DOHH2 (cell line): Measurements from ENCODE around the gene GFRA1.

ENCODE experiments used
- H3F3A ChIP-seq: fragments of 200-600 bp; sonication (generic), shearing (Covaris generic); 2 replicates; pipeline ENCODE4 v1.6.0; 2016; ENCODE audit warnings: antibody characterized with exemption, mild to moderate bottlenecking; ENCODE audit not compliant: control insufficient read depth, insufficient read depth
- H3K27ac ChIP-seq: fragments of 200-600 bp; sonication (generic); 2 replicates; pipeline ENCODE4 v1.5.1; 2014; ENCODE audit warnings: low read depth, mild to moderate bottlenecking, low read length, moderate library complexity
- H3K27me3 ChIP-seq: fragments of 200-600 bp; sonication (generic); 2 replicates; pipeline ENCODE4 v1.6.1; 2014; ENCODE audit warnings: mild to moderate bottlenecking, low read length, mixed read lengths; ENCODE audit not compliant: control insufficient read depth
- H3K36me3 ChIP-seq: fragments of 200-600 bp; sonication (generic); 2 replicates; pipeline ENCODE4 v1.6.1; 2014; ENCODE audit warnings: mild to moderate bottlenecking, low read length, moderate library complexity, mixed read lengths; ENCODE audit not compliant: control insufficient read depth
- H3K4me1 ChIP-seq: fragments of 200-600 bp; sonication (generic); 2 replicates; pipeline ENCODE4 v1.6.1; 2014; ENCODE audit warnings: mild to moderate bottlenecking, low read length, mixed read lengths; ENCODE audit not compliant: control insufficient read depth
- H3K4me2 ChIP-seq: fragments of 200-600 bp; sonication (generic); 2 replicates; pipeline ENCODE4 v1.6.0; 2014; ENCODE audit warnings: mild to moderate bottlenecking, low read length, moderate library complexity
- H3K4me3 ChIP-seq: fragments of 200-600 bp; sonication (generic); 2 replicates; pipeline ENCODE4 v1.5.1; 2014; ENCODE audit warnings: mild to moderate bottlenecking, low read length, mixed read lengths
- H3K79me2 ChIP-seq: fragments of 200-600 bp; sonication (generic); 2 replicates; pipeline ENCODE4 v1.6.1; 2014; ENCODE audit warnings: mild to moderate bottlenecking, low read length, mixed read lengths; ENCODE audit not compliant: control insufficient read depth
- H3K9me2 ChIP-seq: fragments of 200-600 bp; sonication (generic); replicated peaks from 2 replicates; pipeline ENCODE4 v1.6.1; 2014; ENCODE audit warnings: mild to moderate bottlenecking, low read length, mixed read lengths; ENCODE audit not compliant: control insufficient read depth
- H3K9me3 ChIP-seq: fragments of 200-600 bp; sonication (generic); 2 replicates; pipeline ENCODE4 v1.6.1; 2014; ENCODE audit warnings: antibody characterized with exemption, low read length, mixed read lengths; ENCODE audit not compliant: control insufficient read depth, insufficient read depth
- H4K20me1 ChIP-seq: fragments of 200-600 bp; sonication (generic); 2 replicates; pipeline ENCODE4 v1.6.0; 2014; ENCODE audit warnings: low read depth, mild to moderate bottlenecking, antibody characterized with exemption, low read length, moderate library complexity; ENCODE audit not compliant: control insufficient read depth, insufficient read depth
- CTCF ChIP-seq: fragments of 200-600 bp; sonication (generic); IDR thresholded peaks from one replicate; pipeline ENCODE4 v1.5.1; 2014; ENCODE audit warnings: antibody characterized with exemption, mild to moderate bottlenecking, low read depth, low read length; ENCODE audit not compliant: poor library complexity, severe bottlenecking
- EZH2phosphoT487 ChIP-seq: fragments of 200-600 bp; sonication (generic); IDR thresholded peaks from 2 replicates; pipeline ENCODE4 v1.6.1; 2017; ENCODE audit warnings: borderline replicate concordance, mild to moderate bottlenecking, antibody characterized with exemption, low read length, moderate library complexity, mixed read lengths

Gene GFRA1

DNA sequence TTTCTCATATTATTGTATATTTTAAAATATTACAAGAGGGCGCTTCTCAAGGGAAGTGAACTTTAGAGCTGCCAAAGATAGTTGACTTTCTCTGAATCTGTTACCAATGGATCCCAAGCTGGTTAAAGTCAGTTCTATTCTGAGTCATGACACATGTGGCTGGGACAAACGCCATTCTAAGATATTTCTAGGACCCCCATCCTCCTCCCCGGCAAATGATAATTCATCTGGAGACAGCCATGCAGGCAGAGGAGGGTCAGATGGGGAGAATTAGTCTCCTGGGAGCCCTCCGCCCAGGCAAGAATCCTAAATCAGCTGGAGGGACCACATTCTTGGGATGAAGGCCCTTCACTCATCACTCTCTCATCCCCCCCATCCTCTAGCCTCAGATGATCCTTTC is 187.7 kb downstream of the GFRA1 start:
- H3K36me3 ChIP-seq: no peaks in the 10 kb centered on the region
- H3F3A ChIP-seq: no peaks in the 10 kb centered on the region
- H3K9me3 ChIP-seq: no peaks in the 10 kb centered on the region; the same call in 1 of the 2 replicates
- H4K20me1 ChIP-seq: no peaks in the 10 kb centered on the region
- H3K4me2 ChIP-seq: no peak overlapping the region
- no peak overlapping the region for H3K4me3 ChIP-seq
- TF ChIP-seq EZH2phosphoT487: no peak
- no peak for TF ChIP-seq CTCF
- H3K79me2 ChIP-seq: no peaks in the 10 kb centered on the region
- no peak overlapping the region for H3K27ac ChIP-seq
- no peaks in the 10 kb centered on the region for H3K9me2 ChIP-seq
- H3K4me1 ChIP-seq: no peaks in the 10 kb centered on the region
- no peaks in the 10 kb centered on the region for H3K27me3 ChIP-seq

- no peaks in the 10 kb centered on the region for H3F3A ChIP-seq
- H3K27me3 ChIP-seq: no peaks in the 10 kb centered on the region
- no peak overlapping the region for H3K27ac ChIP-seq
- no peak overlapping the region for H3K4me3 ChIP-seq
- TF ChIP-seq EZH2phosphoT487 (no peak), CTCF (no peak)
- H4K20me1 ChIP-seq: no peaks in the 10 kb centered on the region
- H3K4me1 ChIP-seq: no peaks in the 10 kb centered on the region
- H3K36me3 ChIP-seq: no peaks in the 10 kb centered on the region
- no peaks in the 10 kb centered on the region; the same call in 1 of the 2 replicates for H3K9me3 ChIP-seq
- H3K9me2 ChIP-seq: no peaks in the 10 kb centered on the region
- H3K4me2 ChIP-seq: no peak overlapping the region
- no peaks in the 10 kb centered on the region for H3K79me2 ChIP-seq
These were observed 188.8 kb downstream of the GFRA1 start for GRCh38 chr10:116084161-116084560.

- Histone ChIP-seq H3K36me3 (no peaks in the 10 kb centered on the region), H4K20me1 (no peaks in the 10 kb centered on the region), H3K27me3 (no peaks in the 10 kb centered on the region), H3K27ac (no peak overlapping the region), H3K79me2 (no peaks in the 10 kb centered on the region), H3K4me2 (no peak overlapping the region), H3K4me1 (no peaks in the 10 kb centered on the region), H3K9me3 (no peaks in the 10 kb centered on the region; the same call in 1 of the 2 replicates), H3K4me3 (no peak overlapping the region), H3F3A (no peaks in the 10 kb centered on the region), H3K9me2 (no peaks in the 10 kb centered on the region)
- TF ChIP-seq EZH2phosphoT487: no peak
- TF ChIP-seq CTCF: no peak
These were observed 189.7 kb downstream of the GFRA1 start for GRCh38 chr10:116083226-116083762.

DNA sequence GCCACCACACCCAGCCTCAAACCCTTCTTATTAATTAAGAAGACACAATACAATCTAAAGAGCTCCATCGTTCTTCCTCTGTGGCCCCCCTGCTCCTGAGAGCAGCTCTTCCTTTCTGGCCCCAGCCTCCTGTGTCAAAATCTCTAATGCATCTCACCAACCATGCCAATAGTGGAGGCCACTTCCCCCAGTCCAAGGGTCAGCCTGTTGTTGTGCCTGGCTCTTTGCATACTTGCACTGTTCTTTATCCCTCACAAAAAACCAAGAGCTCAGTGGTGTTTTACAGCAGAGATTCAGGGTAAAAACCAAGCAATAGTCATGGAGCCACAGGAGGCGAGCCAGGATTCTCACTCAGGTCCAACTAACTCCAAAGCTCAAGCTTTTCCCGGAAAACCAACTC is 190.2 kb downstream of the GFRA1 start:
- H3K27me3 ChIP-seq: no peaks in the 10 kb centered on the region
- H3K4me1 ChIP-seq: no peaks in the 10 kb centered on the region
- TF ChIP-seq CTCF: no peak
- no peak for TF ChIP-seq EZH2phosphoT487
- no peak overlapping the region for H3K4me3 ChIP-seq
- H3F3A ChIP-seq: no peaks in the 10 kb centered on the region
- no peaks in the 10 kb centered on the region for H3K36me3 ChIP-seq
- no peaks in the 10 kb centered on the region for H4K20me1 ChIP-seq
- no peaks in the 10 kb centered on the region for H3K79me2 ChIP-seq
- H3K9me3 ChIP-seq: no peaks in the 10 kb centered on the region
- no peak overlapping the region for H3K4me2 ChIP-seq
- no peaks in the 10 kb centered on the region for H3K9me2 ChIP-seq
- no peak overlapping the region for H3K27ac ChIP-seq
